Upper lobe of right lung (tissue), 1 donor: ENCODE measurements around the gene SCN8A. TPM values are rescaled to one million over a fixed set of nuclear protein-coding genes. Genes with fewer than 3 reads are reported as not detected.

Source experiments
- ATAC-seq: fragments of 200-7000 bp; cut with Tn5 transposase; one replicate; pipeline ENCODE4 v1.9.1; 2020; ENCODE audit warnings: mild to moderate bottlenecking, moderate library complexity
- DNase-seq: peaks from one replicate; pipeline ENCODE4 v3.0.0-alpha.2; 2020
- H3K27ac ChIP-seq: fragments of 200-600 bp; one replicate; pipeline ENCODE4 v1.8.0; 2022
- H3K27me3 ChIP-seq: fragments of 200-600 bp; one replicate; pipeline ENCODE4 v1.8.0; 2022; ENCODE audit warnings: mild to moderate bottlenecking
- H3K36me3 ChIP-seq: fragments of 200-600 bp; one replicate; pipeline ENCODE4 v1.8.0; 2022
- H3K4me1 ChIP-seq: fragments of 200-600 bp; one replicate; pipeline ENCODE4 v1.8.0; 2022
- H3K4me3 ChIP-seq: fragments of 200-600 bp; one replicate; pipeline ENCODE4 v1.8.0; 2022; ENCODE audit warnings: mild to moderate bottlenecking
- H3K9me3 ChIP-seq: fragments of 200-600 bp; one replicate; pipeline ENCODE4 v1.8.0; 2022
- intact Hi-C: fragments of 100-400 bp; cut with DNase I; formaldehyde crosslinking; loops from one replicate; pipeline ENCODE4 v1.11.0; 2022
- total RNA-seq: library from RNA; stranded (reverse); fragmentation: NEBNext Ultra II Directional; extraction: Animal tissue kit (Norgen Biotek cat#: 25700); gene quantifications from one replicate; pipeline ENCODE4 v1.2.1, GENCODE V29; 2021
- TF ChIP-seq, protein P1 (sequence below): fragments of 200-600 bp; IDR thresholded peaks from one replicate; pipeline ENCODE4 v1.8.0; 2022; ENCODE audit warnings: antibody characterized with exemption
- donor health status: DM: no; HTN: yes; CAD: no; lungs with severe emphysema.

SCN8A gene
- total RNA-seq, 1 donor from 2014 or later = 1.1 TPM

GRCh38 chr12:51812871-51813270 lies 221.8 kb downstream of the SCN8A start:
- ATAC-seq (no peak), DNase-seq (no peak)
- intact Hi-C loops = no loop called here

GRCh38 chr12:51813931-51814310 lies 222.9 kb downstream of the SCN8A start:
- ATAC-seq (no peak), DNase-seq (no peak)
- H3K4me3 ChIP-seq = peak overlapping the region; percentile 60
- H3K36me3 ChIP-seq = no peaks in the 10 kb centered on the region
- H3K9me3 ChIP-seq = no peaks in the 10 kb centered on the region
- H3K27me3 ChIP-seq = no peaks in the 10 kb centered on the region
- H3K4me1 ChIP-seq = peaks cover 4% of the 10 kb centered on the region
- peak overlapping the region; percentile 24 for H3K27ac ChIP-seq
- intact Hi-C loops = no loop called here
- TF ChIP-seq, protein P1, sequence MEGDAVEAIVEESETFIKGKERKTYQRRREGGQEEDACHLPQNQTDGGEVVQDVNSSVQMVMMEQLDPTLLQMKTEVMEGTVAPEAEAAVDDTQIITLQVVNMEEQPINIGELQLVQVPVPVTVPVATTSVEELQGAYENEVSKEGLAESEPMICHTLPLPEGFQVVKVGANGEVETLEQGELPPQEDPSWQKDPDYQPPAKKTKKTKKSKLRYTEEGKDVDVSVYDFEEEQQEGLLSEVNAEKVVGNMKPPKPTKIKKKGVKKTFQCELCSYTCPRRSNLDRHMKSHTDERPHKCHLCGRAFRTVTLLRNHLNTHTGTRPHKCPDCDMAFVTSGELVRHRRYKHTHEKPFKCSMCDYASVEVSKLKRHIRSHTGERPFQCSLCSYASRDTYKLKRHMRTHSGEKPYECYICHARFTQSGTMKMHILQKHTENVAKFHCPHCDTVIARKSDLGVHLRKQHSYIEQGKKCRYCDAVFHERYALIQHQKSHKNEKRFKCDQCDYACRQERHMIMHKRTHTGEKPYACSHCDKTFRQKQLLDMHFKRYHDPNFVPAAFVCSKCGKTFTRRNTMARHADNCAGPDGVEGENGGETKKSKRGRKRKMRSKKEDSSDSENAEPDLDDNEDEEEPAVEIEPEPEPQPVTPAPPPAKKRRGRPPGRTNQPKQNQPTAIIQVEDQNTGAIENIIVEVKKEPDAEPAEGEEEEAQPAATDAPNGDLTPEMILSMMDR = no peak

More at GRCh38 chr12:51812871-51813270, 221.8 kb downstream of the SCN8A start:
- no peak overlapping the region for H3K4me3 ChIP-seq
- H3K4me1 ChIP-seq = peaks cover 4% of the 10 kb centered on the region
- no peak overlapping the region for H3K27ac ChIP-seq
- no peaks in the 10 kb centered on the region for H3K27me3 ChIP-seq
- no peaks in the 10 kb centered on the region for H3K36me3 ChIP-seq
- H3K9me3 ChIP-seq = no peaks in the 10 kb centered on the region
- TF ChIP-seq, protein P1 = no peak

DNA sequence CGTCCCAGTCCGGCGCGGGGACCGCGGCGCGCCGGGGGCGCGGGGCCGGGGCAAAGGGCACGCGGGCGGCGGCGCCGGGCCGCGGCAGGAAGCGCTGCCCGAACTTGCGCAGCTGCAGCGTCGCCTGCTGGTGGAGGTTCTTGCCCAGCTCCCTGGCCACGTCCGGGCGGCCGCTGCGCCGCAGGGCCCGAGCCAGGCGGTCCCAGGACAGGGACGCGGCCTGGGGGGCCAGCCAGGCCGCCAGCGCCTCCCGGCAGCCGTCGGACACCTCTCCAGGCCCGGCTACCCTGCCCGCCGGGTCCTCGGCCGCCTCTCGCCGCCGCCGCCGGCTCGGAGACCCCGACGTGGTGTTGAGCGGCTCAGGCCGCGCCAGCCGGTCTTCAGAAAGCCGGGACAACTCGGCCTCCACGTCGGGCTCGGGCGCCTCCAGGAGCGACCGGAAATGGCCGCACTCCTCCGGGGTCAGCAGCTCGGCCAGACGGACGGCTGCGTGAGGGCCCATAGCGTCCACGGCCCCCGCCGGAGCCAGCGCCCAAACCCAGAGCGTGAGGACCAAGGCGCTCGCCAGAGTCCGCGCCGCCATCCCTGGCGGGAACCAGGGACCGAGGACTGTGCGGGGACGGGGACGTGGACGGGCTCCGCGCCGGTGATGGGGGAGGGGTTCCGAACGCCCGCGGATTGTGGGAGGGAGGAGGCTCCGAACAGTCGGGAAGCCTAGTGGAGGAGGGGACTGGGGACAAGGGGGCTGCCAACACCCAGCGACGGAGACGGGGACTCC lies 223.5 kb downstream of the SCN8A start:
- DNase-seq (peak; percentile 92), ATAC-seq (peak; percentile 94)
- intact Hi-C loops = no loop called here
- TF ChIP-seq, protein P1 = peak; percentile 51
- Histone ChIP-seq H3K27me3 (no peaks in the 10 kb centered on the region), H3K27ac (peak overlapping the region; percentile 84), H3K4me1 (peaks cover 4% of the 10 kb centered on the region), H3K4me3 (peak overlapping the region; percentile 60), H3K9me3 (no peaks in the 10 kb centered on the region), H3K36me3 (no peaks in the 10 kb centered on the region)

GRCh38 chr12:51815571-51815970 lies 224.5 kb downstream of the SCN8A start:
- intact Hi-C loops = no loop called here

GRCh38 chr12:51817027-51817953 lies 226.3 kb downstream of the SCN8A start:
- ATAC-seq (no peak), DNase-seq (peak; percentile 15)
- Histone ChIP-seq H3K27ac (no peak overlapping the region), H3K4me3 (no peak overlapping the region), H3K36me3 (no peaks in the 10 kb centered on the region), H3K4me1 (peaks cover 10% of the 10 kb centered on the region), H3K27me3 (peaks cover 3% of the 10 kb centered on the region), H3K9me3 (no peaks in the 10 kb centered on the region)
- TF ChIP-seq, protein P1 = no peak
- intact Hi-C loops = no loop called here

More at GRCh38 chr12:51815571-51815970, 224.5 kb downstream of the SCN8A start:
- no peak overlapping the region for H3K4me3 ChIP-seq
- peaks cover 10% of the 10 kb centered on the region for H3K4me1 ChIP-seq
- no peaks in the 10 kb centered on the region for H3K36me3 ChIP-seq
- no peak for DNase-seq
- no peak for ATAC-seq
- H3K9me3 ChIP-seq = no peaks in the 10 kb centered on the region
- TF ChIP-seq, protein P1 = no peak
- H3K27ac ChIP-seq = no peak overlapping the region
- H3K27me3 ChIP-seq = no peaks in the 10 kb centered on the region
